Medulla oblongata (tissue), 1 donor: Measurements from ENCODE around the gene TAS2R13.

Source experiments
- DNase-seq: peaks from one replicate; pipeline ENCODE4 v3.0.0-alpha.2; 2015; ENCODE audit errors: extremely low spot score

The TAS2R13 gene

GRCh38 chr12:10867381-10867780 lies 42.0 kb downstream of the TAS2R13 start:
- DNase-seq, result no peak

GRCh38 chr12:10863512-10864218 lies 45.7 kb downstream of the TAS2R13 start:
- DNase-seq, result no peak

GRCh38 chr12:10861366-10861765 lies 48.0 kb downstream of the TAS2R13 start:
- DNase-seq, result no peak
